Measurements from ENCODE around the gene RETSAT.
A peak's percentile ranks its signal among the peaks of the same experiment; 100 is the strongest.
"Not testable (repeated sequence)": the region's sequence is repeated elsewhere in the genome, so short reads cannot be mapped to it uniquely, and the experiment has no call there.

The RETSAT gene

DNA sequence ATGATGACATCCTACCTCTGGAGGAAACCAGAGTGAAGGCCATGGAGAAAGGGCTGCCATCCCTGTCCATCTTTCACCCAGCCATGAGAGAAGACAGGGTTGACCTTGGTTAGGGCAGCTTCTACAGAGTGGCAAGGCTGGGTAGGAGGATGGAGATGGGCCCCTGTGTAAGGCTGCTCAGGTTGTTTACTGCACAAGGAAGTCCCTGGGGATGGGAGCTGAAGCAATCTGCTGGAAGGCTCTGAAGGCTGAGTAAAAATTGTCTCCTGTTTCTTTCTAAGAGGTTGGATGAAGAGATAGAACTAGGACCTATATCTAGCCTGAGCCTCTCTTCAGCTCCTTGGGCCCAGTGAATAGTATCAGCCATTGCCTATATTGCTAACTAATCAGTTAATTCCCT is 14.6 kb upstream of the RETSAT start:
- no peak for DNase-seq (ENCODE audit: low read depth, low spot score)
- TF ChIP-seq, protein P1, sequence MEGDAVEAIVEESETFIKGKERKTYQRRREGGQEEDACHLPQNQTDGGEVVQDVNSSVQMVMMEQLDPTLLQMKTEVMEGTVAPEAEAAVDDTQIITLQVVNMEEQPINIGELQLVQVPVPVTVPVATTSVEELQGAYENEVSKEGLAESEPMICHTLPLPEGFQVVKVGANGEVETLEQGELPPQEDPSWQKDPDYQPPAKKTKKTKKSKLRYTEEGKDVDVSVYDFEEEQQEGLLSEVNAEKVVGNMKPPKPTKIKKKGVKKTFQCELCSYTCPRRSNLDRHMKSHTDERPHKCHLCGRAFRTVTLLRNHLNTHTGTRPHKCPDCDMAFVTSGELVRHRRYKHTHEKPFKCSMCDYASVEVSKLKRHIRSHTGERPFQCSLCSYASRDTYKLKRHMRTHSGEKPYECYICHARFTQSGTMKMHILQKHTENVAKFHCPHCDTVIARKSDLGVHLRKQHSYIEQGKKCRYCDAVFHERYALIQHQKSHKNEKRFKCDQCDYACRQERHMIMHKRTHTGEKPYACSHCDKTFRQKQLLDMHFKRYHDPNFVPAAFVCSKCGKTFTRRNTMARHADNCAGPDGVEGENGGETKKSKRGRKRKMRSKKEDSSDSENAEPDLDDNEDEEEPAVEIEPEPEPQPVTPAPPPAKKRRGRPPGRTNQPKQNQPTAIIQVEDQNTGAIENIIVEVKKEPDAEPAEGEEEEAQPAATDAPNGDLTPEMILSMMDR (IDR thresholded peaks at IDR 0.05; ENCODE audit: low read depth, low read length), result no peak
- no peak overlapping the region for H3K4me3 ChIP-seq (ENCODE audit: low read depth, low read length)
- in situ Hi-C loops (cut with HindIII; ENCODE audit: low sequenced_read_pairs), result no loop called here

DNA sequence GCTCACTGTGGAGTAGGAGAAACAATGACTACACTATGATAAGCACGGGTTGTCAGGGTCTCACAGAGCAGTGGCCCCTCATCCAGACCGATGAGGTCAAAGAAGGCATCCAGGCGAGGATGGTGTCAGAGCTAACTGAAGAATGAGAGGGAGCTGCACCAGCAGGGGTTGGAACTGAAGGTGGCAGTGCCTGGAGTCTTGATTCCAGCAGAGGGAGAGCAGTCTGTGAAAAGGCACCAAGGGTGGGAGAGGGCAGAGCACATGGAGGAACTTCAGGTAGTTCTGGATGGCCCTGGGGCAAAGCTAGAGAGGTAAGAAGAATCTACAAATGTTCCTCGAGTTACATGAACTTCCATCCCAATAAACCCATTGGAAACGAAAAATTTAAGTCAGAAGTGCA is 12.9 kb upstream of the RETSAT start:
- no peak overlapping the region for H3K4me3 ChIP-seq (ENCODE audit: low read depth, low read length)
- no peak for DNase-seq (ENCODE audit: low read depth, low spot score)
- TF ChIP-seq, protein P1 (IDR thresholded peaks at IDR 0.05; ENCODE audit: low read depth, low read length), result no peak
- in situ Hi-C loops (cut with HindIII; ENCODE audit: low sequenced_read_pairs), result no loop called here

DNA sequence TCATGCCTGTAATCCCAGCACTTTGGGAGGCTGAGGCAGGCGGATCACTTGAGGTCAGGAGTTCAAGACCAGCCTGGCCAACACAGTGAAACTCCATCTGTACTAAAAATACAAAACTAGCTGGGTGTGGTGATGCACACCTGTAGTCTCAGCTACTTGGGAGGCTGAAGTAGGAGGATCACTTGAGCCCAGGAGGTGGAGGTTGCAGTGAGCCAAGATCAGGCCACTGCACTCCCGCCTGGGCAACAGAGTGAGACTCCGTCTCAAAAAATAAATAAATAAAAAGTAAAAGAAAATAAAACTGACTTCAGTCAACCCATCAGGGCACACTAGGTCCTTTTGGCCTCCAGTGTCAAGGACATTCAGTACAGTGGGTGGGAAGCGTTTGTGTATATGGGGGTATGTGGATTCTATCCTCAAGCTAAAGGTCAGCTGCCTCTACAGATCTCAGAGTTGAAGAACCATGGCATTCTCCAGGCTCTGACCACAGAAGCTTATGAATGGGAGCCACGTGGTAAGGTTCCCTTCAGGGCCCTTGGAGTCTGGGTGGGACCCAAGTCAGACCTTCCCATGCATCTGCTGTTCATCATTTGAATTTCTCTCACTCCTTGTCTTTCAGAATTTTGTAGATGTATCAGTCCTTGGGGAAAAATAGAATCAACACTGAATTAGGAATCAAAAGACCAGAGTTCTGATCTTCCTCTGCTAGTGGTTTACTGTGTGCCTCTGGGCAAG is 8.5 kb upstream of the RETSAT start:
- DNase-seq (ENCODE audit: low read depth, low spot score); in situ Hi-C loops (cut with HindIII; ENCODE audit: low sequenced_read_pairs); H3K4me3 ChIP-seq (ENCODE audit: low read depth, low read length): not testable (repeated sequence)

DNA sequence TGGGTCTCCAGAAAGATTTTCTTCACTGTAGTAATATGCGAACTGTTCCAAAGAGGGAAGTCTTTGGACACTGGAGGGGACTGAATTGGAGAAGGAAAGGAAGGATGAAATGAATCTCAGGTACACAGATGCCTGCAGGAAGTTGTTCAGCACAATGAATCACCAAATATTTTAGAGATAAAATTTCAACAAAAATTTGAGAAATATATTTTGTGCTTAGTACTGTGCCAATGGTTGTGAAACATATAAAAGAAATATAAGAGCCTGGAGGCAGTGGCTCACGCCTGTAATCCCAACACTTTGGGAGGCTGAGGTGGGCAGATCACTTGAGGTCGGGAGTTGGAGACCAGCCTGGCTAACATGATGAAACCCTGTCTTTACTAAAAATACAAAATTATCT is 3.4 kb upstream of the RETSAT start:
- no peak overlapping the region for H3K4me3 ChIP-seq (ENCODE audit: low read depth, low read length)
- DNase-seq (ENCODE audit: low read depth, low spot score), result no peak
- TF ChIP-seq, protein P1 (IDR thresholded peaks at IDR 0.05; ENCODE audit: low read depth, low read length), result no peak
- in situ Hi-C loops (cut with HindIII; ENCODE audit: low sequenced_read_pairs), result no loop called here

DNA sequence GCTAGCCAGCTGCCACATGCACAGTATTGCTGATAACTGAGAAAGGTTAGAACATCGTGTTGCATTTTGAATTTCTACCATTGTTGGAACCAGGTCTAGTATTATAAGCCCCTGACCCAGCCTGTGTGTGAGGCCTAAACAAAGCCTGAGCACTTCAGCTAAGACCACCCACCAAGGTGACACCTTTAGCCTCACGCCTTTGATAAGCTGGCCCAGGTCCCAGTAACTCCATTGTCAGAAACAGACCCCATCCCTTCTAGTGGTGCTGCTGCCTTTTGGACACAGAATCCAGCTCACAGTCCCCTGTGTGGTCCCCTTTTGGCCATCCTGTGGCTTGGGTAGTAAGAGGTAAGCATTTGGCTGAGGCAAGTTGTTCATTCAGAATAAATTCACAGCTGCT is 1.9 kb upstream of the RETSAT start:
- H3K4me3 ChIP-seq (ENCODE audit: low read depth, low read length), result no peak overlapping the region
- TF ChIP-seq, protein P1 (IDR thresholded peaks at IDR 0.05; ENCODE audit: low read depth, low read length), result no peak
- no peak for DNase-seq (ENCODE audit: low read depth, low spot score)
- in situ Hi-C loops (cut with HindIII; ENCODE audit: low sequenced_read_pairs), result no loop called here

DNA sequence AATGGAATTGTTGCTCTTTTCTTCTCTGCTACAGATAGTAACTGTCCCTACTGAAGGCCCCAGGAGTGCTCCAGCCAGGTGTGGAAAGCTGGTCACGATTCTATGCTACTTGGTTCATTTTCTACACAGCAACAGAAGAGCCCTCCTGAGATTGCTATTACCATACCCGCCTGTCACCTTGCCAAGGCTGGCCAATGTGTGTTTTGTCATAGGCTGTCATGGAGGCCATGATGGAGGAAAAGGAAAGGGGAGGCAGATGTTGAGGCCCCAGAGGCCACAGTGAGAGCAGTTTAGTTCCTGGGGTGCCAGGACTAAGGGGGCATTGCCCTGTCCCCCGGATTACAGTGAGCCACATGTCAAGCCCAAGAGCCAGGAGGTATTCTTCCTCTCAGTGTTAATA is 1.2 kb upstream of the RETSAT start:
- TF ChIP-seq, protein P1 (IDR thresholded peaks at IDR 0.05; ENCODE audit: low read depth, low read length), result no peak
- H3K4me3 ChIP-seq (ENCODE audit: low read depth, low read length), result peak overlapping the region; percentile 97
- in situ Hi-C loops (cut with HindIII; ENCODE audit: low sequenced_read_pairs), result no loop called here
- no peak for DNase-seq (ENCODE audit: low read depth, low spot score)

DNA sequence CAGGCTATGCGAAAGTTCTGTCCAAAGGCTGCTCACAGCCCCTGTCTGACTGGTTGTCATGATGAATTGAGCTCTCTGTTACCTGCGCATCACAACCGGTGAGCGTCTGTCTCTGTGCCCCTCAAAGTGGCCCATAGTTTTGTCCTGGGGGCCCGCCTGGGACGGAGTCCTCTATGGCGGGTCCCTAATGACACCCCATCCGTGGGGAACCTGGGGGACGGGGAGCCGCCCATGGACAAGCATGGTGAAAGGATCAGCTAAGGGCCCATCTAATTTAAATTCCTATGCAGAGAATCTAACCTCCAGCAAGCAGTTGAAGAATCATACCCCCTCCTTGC is 714 bp upstream of the RETSAT start:
- TF ChIP-seq, protein P1 (IDR thresholded peaks at IDR 0.05; ENCODE audit: low read depth, low read length), result no peak
- DNase-seq (ENCODE audit: low read depth, low spot score), result no peak
- in situ Hi-C loops (cut with HindIII; ENCODE audit: low sequenced_read_pairs), result no loop called here
- H3K4me3 ChIP-seq (ENCODE audit: low read depth, low read length), result peak overlapping the region; percentile 97
